Stomach (tissue), 9 donors: ENCODE results near the gene CAPN5. TPM values are rescaled to one million over a fixed set of nuclear protein-coding genes. Genes with fewer than 3 reads are reported as not detected.
A peak's percentile ranks its signal among the peaks of the same experiment; 100 is the strongest.

ENCODE experiments used
- DNase-seq, 2 donors: peaks; one replicate each; pipeline versions ENCODE4 v3.0.0 to v3.0.0-alpha.2; 2013 to 2019
- H3K27ac ChIP-seq, 5 donors: fragments of 200-600 bp in 4 of 5; sonication (generic) in 4 of 5; one replicate each; pipeline ENCODE4 v1.5.1; 2013 to 2019; ENCODE audit warnings: mild to moderate bottlenecking in 1 of 5, moderate library complexity in 1 of 5
- H3K27me3 ChIP-seq, 3 donors: fragments of 200-600 bp; sonication (generic); one replicate each; pipeline ENCODE4 v1.5.1; 2017 to 2019; ENCODE audit warnings: mixed run types in 1 of 3
- H3K36me3 ChIP-seq, 4 donors: fragments of 200-600 bp; sonication (generic); 1 replicate in 3 of 4; 2 replicates in 1 of 4; pipeline ENCODE4 v1.5.1; 2016 to 2019
- H3K4me1 ChIP-seq, 4 donors: fragments of 200-600 bp; sonication (generic); one replicate each; pipeline ENCODE4 v1.5.1; 2016 to 2019
- H3K4me3 ChIP-seq, 4 donors: fragments of 200-600 bp; sonication (generic) in 3 of 4; one replicate each; pipeline ENCODE4 v1.5.1; 2016 to 2019; ENCODE audit warnings: mild to moderate bottlenecking in 1 of 4
- H3K9me3 ChIP-seq, 4 donors: fragments of 200-600 bp; sonication (generic); one replicate each; pipeline ENCODE4 v1.5.1; 2016 to 2019
- EP300 ChIP-seq: sonication (generic); formaldehyde crosslinking; IDR thresholded peaks from one replicate; pipeline ENCODE4 v1.6.1; 2017; ENCODE audit warnings: antibody characterized with exemption
- POLR2A ChIP-seq, 4 donors: fragments of 450-650 bp; IDR thresholded peaks; one replicate each; pipeline ENCODE4 v1.6.1; 2016; ENCODE audit warnings: antibody characterized with exemption in 4 of 4, control low read depth in 2 of 4, mild to moderate bottlenecking in 1 of 4, moderate library complexity in 1 of 4
- POLR2AphosphoS5 ChIP-seq, 3 donors: sonication (generic); formaldehyde crosslinking; IDR thresholded peaks; one replicate each; pipeline ENCODE4 v1.6.1; 2016; ENCODE audit warnings: antibody characterized with exemption in 3 of 3
- WGBS, 5 donors: extraction: QIAGEN DNeasy Blood & Tissue Kit in 3 of 5; methylation state at CpG; one replicate each; pipeline versions ENCODE4 v1.1.5 to v1.1.7; 2013 to 2018; 5-methylcytosine and 5-hydroxymethylcytosine counted together
- intact Hi-C: fragments of 100-400 bp; cut with DNase I; formaldehyde crosslinking; loops from one replicate; pipeline ENCODE4 v1.15.1; 2023; ENCODE audit warnings: low total_unique reads
- polyA plus RNA-seq, 3 donors: library from polyadenylated mRNA; stranded (reverse); fragments of 200-250 nt; gene quantifications; one replicate each; pipeline ENCODE4 v1.2.3, GENCODE V29; 2013
- total RNA-seq, 5 donors: library from RNA; depleted of rRNA; stranded (reverse); fragments of >200 nt; gene quantifications; one replicate each; pipeline versions ENCODE4 v1.1.0 to v1.2.3, GENCODE V29; 2014 to 2016
- TF ChIP-seq, protein P1 (sequence below), 7 experiments: fragments of 450-650 bp in 4 of 7; fragments of 200-600 bp in 3 of 7; sonication (generic) in 3 of 7; IDR thresholded peaks; one replicate each; pipeline ENCODE4 v1.5.1; 2016 to 2019; ENCODE audit warnings: antibody characterized with exemption in 7 of 7, control low read depth in 2 of 7, mild to moderate bottlenecking in 1 of 7
- donor health status: healthy with polysubstance abuse.
- donor health status: Bipolar disorder and iron deficiency.
- donor health status: healthy.

Gene CAPN5
- total and polyA plus RNA-seq, 8 donors = 10.0 to 110 (median 65.9) TPM

DNA sequence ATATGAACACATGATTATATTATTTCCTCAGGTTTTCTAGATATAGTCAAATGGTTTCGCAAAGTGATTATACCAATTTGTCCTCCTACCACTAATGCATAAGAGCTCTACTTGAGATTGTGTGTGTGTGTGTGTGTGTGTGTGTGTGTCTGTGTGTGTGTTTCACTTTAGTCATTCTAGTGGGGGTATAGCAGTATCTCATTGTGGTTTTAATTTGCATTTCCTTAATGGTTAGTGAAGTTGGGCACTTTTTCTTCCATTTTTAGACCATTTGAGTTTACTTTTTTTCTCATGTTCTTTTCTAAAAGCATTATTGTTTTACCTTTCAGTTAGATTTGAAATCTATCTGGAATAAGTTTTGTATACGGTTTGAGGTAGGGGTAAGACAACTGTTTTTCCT, 12.9 kb downstream of the CAPN5 start:
- H3K36me3 ChIP-seq = peaks cover 0 to 1% (median under 1%) of the 10 kb centered on the region in 4 donors
- no peaks in the 10 kb centered on the region for H3K9me3 ChIP-seq
- H3K27me3 ChIP-seq = no peaks in the 10 kb centered on the region
- no peak overlapping the region for H3K27ac ChIP-seq
- WGBS, 5 donors = 68 to 99% (median 97%) methylated on average over 2 of the region's 2 CpGs
- peaks cover 35 to 59% (median 55%) of the 10 kb centered on the region in 4 donors for H3K4me1 ChIP-seq
- no peak overlapping the region for H3K4me3 ChIP-seq
- intact Hi-C loops = no loop called here
- DNase-seq = no peak
- TF ChIP-seq, protein P1, sequence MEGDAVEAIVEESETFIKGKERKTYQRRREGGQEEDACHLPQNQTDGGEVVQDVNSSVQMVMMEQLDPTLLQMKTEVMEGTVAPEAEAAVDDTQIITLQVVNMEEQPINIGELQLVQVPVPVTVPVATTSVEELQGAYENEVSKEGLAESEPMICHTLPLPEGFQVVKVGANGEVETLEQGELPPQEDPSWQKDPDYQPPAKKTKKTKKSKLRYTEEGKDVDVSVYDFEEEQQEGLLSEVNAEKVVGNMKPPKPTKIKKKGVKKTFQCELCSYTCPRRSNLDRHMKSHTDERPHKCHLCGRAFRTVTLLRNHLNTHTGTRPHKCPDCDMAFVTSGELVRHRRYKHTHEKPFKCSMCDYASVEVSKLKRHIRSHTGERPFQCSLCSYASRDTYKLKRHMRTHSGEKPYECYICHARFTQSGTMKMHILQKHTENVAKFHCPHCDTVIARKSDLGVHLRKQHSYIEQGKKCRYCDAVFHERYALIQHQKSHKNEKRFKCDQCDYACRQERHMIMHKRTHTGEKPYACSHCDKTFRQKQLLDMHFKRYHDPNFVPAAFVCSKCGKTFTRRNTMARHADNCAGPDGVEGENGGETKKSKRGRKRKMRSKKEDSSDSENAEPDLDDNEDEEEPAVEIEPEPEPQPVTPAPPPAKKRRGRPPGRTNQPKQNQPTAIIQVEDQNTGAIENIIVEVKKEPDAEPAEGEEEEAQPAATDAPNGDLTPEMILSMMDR (IDR thresholded peaks at IDR 0.05) = no peak
- TF ChIP-seq POLR2AphosphoS5 (IDR thresholded peaks at IDR 0.05) = no peak
- no peak for TF ChIP-seq EP300
- TF ChIP-seq POLR2A (IDR thresholded peaks at IDR 0.05) = no peak

DNA sequence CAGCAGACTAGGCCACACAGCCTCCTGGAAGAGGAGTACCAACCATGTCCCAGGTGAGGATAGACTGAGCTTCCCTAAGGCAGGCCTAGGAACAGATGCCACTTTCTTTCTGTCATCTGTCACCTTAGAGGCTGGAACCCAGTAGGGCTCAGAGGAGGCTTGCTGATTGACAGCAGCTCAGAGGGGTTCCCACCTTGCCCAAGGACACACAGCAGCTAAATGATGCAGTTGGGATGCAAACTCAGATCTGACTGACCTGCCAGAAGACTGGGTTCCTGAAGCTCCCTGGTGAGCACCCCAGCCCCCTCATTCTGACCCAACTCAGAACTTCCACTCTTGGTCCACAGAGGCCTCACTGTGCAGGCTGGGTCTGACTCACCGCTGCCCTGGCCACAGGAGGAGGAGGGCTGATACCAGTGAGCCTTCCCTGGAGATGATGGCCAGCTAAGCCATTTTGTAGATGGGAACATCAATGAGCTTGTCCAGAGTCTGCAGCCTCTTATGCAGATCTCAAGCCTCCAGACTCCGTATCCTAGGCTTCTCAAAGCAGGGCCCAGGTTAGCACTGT, 14.0 kb downstream of the CAPN5 start:
- peak in 1 of 2 donors; percentile 25 for DNase-seq
- H3K27ac ChIP-seq = peak overlapping the region in 1 of 5 donors; percentile 8
- H3K9me3 ChIP-seq = no peaks in the 10 kb centered on the region
- TF ChIP-seq EP300 = no peak
- TF ChIP-seq, protein P1 (IDR thresholded peaks at IDR 0.05) = no peak
- no peak for TF ChIP-seq POLR2AphosphoS5 (IDR thresholded peaks at IDR 0.05)
- no peak for TF ChIP-seq POLR2A (IDR thresholded peaks at IDR 0.05)
- 80 to 98% (median 92%) methylated on average over 2 of the region's 2 CpGs for WGBS, 5 donors
- no peaks in the 10 kb centered on the region for H3K27me3 ChIP-seq
- H3K4me1 ChIP-seq = peaks cover 30 to 59% (median 50%) of the 10 kb centered on the region in 4 donors
- H3K36me3 ChIP-seq = peaks cover 2 to 10% (median 7%) of the 10 kb centered on the region in 4 donors
- intact Hi-C loops = no loop called here
- no peak overlapping the region for H3K4me3 ChIP-seq

DNA sequence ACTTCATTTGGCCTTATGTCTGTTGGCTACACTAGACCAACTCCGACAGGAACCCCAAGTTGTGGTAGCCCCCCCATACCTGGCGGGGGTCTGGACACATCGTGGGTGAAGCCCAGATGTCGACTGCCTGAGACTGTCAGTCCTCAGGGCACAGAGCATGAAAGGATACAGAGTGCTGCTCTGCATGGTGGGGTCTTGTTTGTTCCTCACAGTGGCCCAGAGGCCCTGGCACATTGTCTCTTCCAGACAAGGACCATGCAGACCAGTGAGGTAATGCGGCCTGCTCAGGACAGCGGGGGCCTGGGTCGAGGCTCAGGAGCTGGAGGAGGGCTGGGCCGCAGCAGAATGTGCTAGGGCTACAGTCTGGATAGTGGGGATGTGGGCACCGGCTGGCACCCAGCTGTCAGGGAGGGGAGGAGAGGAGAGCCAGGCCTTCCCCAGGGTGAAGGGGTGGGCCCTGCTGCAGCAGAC, 14.6 kb downstream of the CAPN5 start:
- TF ChIP-seq POLR2A (IDR thresholded peaks at IDR 0.05) (no peak), POLR2AphosphoS5 (IDR thresholded peaks at IDR 0.05) (no peak), EP300 (no peak)
- TF ChIP-seq, protein P1 (IDR thresholded peaks at IDR 0.05) = no peak
- WGBS, 5 donors = 88 to 100% (median 93%) methylated on average over 2 to 9 of the region's 9 CpGs
- H3K36me3 ChIP-seq = peaks cover 7 to 16% (median 10%) of the 10 kb centered on the region in 4 donors
- H3K4me1 ChIP-seq = peaks cover 31 to 60% (median 53%) of the 10 kb centered on the region in 4 donors
- H3K27ac ChIP-seq = peak overlapping the region in 2 of 5 donors; percentile 64 to 85
- no peaks in the 10 kb centered on the region for H3K9me3 ChIP-seq
- H3K27me3 ChIP-seq = no peaks in the 10 kb centered on the region
- intact Hi-C loops = no loop called here
- H3K4me3 ChIP-seq = no peak overlapping the region
- DNase-seq = no peak

DNA sequence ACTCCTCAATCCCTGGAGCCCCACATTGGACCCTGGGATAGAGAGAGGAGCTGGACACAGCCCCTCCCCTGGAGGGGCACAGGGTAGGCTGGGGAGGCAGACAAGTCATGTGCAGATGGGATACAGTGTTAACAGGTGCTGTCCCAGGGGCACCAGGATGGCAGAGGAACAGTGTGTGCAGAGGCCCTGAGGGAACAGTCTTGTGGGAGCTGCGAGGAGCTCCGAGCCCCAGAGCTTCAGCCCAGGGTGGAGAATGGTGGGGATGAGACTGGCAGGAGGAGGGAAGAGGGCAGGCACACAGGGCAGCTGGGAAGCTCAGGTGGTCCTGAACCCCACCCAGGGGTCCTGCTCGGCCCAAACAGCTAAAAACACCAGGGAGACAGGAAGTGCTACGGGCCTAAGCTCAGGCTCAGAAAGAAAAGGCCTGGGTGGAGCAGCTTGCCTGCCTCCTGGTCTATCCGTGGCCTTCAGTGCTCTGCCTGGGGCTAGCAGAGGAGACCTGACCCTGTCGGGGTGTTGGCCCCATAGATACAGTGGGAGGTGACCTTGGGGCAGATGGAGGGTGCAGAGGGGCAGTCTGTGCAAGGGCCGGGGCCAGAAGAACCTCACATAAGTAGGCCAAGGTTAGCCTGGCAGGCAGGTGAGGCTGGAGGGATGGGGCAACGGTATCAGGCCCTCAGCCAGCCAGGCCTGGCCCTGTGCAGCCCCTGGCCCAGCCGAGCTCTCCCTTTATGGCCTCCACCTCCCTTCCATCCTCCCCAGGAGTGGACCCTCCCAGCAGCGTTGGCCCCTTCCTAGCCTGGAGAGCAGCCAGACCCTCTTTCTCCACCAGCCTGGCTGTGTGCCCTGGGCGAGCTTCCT, 15.4 kb downstream of the CAPN5 start:
- no peak for TF ChIP-seq POLR2AphosphoS5 (IDR thresholded peaks at IDR 0.05)
- TF ChIP-seq, protein P1 (IDR thresholded peaks at IDR 0.05) = no peak
- TF ChIP-seq POLR2A (IDR thresholded peaks at IDR 0.05) = no peak
- no peak for TF ChIP-seq EP300
- Histone ChIP-seq H3K9me3 (no peaks in the 10 kb centered on the region), H3K36me3 (peaks cover 7 to 16% (median 13%) of the 10 kb centered on the region in 4 donors), H3K4me3 (no peak overlapping the region), H3K27ac (peak overlapping the region; percentile 62 to 86 (median 64)), H3K27me3 (no peaks in the 10 kb centered on the region), H3K4me1 (peaks cover 37 to 68% (median 59%) of the 10 kb centered on the region in 4 donors)
- intact Hi-C loops = no loop called here
- DNase-seq = peak in 1 of 2 donors; percentile 25
- 45 to 69% (median 50%) methylated on average over 10 to 11 of the region's 11 CpGs for WGBS, 5 donors
